H9 (cell line): Measurements from ENCODE around the gene SNTG2. TPM values are rescaled to one million over a fixed set of nuclear protein-coding genes. Genes with fewer than 3 reads are reported as not detected.

ENCODE experiments used
- DNase-seq: peaks from one replicate; pipeline ENCODE4 v3.0.0-alpha.2; 2017
- H2AFZ ChIP-seq: one replicate; pipeline ENCODE4 v1.6.1; 2013; ENCODE audit warnings: mild to moderate bottlenecking, low read length, control low read depth, moderate library complexity
- H2AK5ac ChIP-seq: 2 replicates; pipeline ENCODE4 v1.6.1; 2013; ENCODE audit warnings: low read length, control low read depth, mixed read lengths; ENCODE audit not compliant: insufficient read length
- H2BK120ac ChIP-seq: one replicate; pipeline ENCODE4 v1.6.1; 2013; ENCODE audit warnings: low read depth, mild to moderate bottlenecking, low read length, control low read depth, inconsistent platforms; ENCODE audit not compliant: poor library complexity, severe bottlenecking
- H2BK12ac ChIP-seq: 2 replicates; pipeline ENCODE4 v1.6.1; 2013; ENCODE audit warnings: low read length, control low read depth, mixed read lengths, low read depth; ENCODE audit not compliant: insufficient read length
- H2BK15ac ChIP-seq: 2 replicates; pipeline ENCODE4 v1.6.1; 2013; ENCODE audit warnings: low read depth, low read length, control low read depth
- H2BK20ac ChIP-seq: one replicate; pipeline ENCODE4 v1.6.1; 2013; ENCODE audit warnings: low read depth, mild to moderate bottlenecking, low read length, control low read depth, inconsistent platforms; ENCODE audit not compliant: poor library complexity, severe bottlenecking
- H2BK5ac ChIP-seq: 2 replicates; pipeline ENCODE4 v1.6.1; 2013; ENCODE audit warnings: low read length, control low read depth, mixed read lengths; ENCODE audit not compliant: insufficient read length
- H3K14ac ChIP-seq: 2 replicates; pipeline ENCODE4 v1.6.1; 2013; ENCODE audit warnings: low read length, control low read depth; ENCODE audit not compliant: insufficient read depth
- H3K18ac ChIP-seq: 2 replicates; pipeline ENCODE4 v1.6.1; 2013; ENCODE audit warnings: low read depth, mild to moderate bottlenecking, mixed read lengths, low read length, control low read depth; ENCODE audit not compliant: insufficient read length
- H3K23ac ChIP-seq: 2 replicates; pipeline ENCODE4 v1.6.1; 2013; ENCODE audit warnings: low read length, control low read depth, mixed read lengths, low read depth; ENCODE audit not compliant: insufficient read length
- H3K23me2 ChIP-seq: 2 replicates; pipeline ENCODE4 v1.6.1; 2013; ENCODE audit warnings: low read depth, mild to moderate bottlenecking, mixed read lengths, low read length, control low read depth; ENCODE audit not compliant: insufficient read length, poor library complexity, severe bottlenecking
- H3K27ac ChIP-seq: 2 replicates; pipeline ENCODE4 v1.5.1; 2013; ENCODE audit warnings: low read length, control low read depth, mixed read lengths, low read depth; ENCODE audit not compliant: insufficient read length
- H3K27me3 ChIP-seq: 2 replicates; pipeline ENCODE4 v1.6.1; 2013; ENCODE audit warnings: low read length, control low read depth, inconsistent platforms; ENCODE audit not compliant: insufficient read depth
- H3K4ac ChIP-seq: 2 replicates; pipeline ENCODE4 v1.6.1; 2013; ENCODE audit warnings: low read depth, mild to moderate bottlenecking, control low read depth, inconsistent platforms, low read length, moderate library complexity
- H3K4me1 ChIP-seq: 2 replicates; pipeline ENCODE4 v1.6.1; 2013; ENCODE audit warnings: low read length, control low read depth, inconsistent platforms; ENCODE audit not compliant: insufficient read depth
- H3K4me2 ChIP-seq: 2 replicates; pipeline ENCODE4 v1.6.1; 2013; ENCODE audit warnings: low read length, control low read depth, mixed read lengths; ENCODE audit not compliant: insufficient read length, insufficient read depth
- H3K56ac ChIP-seq: 2 replicates; pipeline ENCODE4 v1.6.1; 2013; ENCODE audit warnings: low read depth, mild to moderate bottlenecking, mixed read lengths, low read length, control low read depth; ENCODE audit not compliant: insufficient read length
- H3K79me1 ChIP-seq: 2 replicates; pipeline ENCODE4 v1.6.1; 2013; ENCODE audit warnings: low read depth, mild to moderate bottlenecking, moderate library complexity, low read length, control low read depth, inconsistent platforms; ENCODE audit not compliant: insufficient read depth, poor library complexity, severe bottlenecking
- H3K79me2 ChIP-seq: 2 replicates; pipeline ENCODE4 v1.6.1; 2013; ENCODE audit warnings: low read length, control low read depth, inconsistent platforms; ENCODE audit not compliant: insufficient read depth
- H3K9ac ChIP-seq: 2 replicates; pipeline ENCODE4 v1.6.1; 2013; ENCODE audit warnings: low read length, control low read depth, mixed read lengths; ENCODE audit not compliant: insufficient read length; ENCODE audit errors: extremely low read depth
- H3K9me3 ChIP-seq: one replicate; pipeline ENCODE4 v1.6.1; 2013; ENCODE audit warnings: low read depth, low read length, inconsistent platforms; ENCODE audit not compliant: control insufficient read depth
- H3T11ph ChIP-seq: one replicate; pipeline ENCODE4 v1.6.1; 2013; ENCODE audit warnings: mild to moderate bottlenecking, low read length, control low read depth, inconsistent platforms
- H4K20me1 ChIP-seq: one replicate; pipeline ENCODE4 v1.6.1; 2013; ENCODE audit not compliant: control insufficient read depth, insufficient read length, insufficient read depth
- H4K5ac ChIP-seq: 2 replicates; pipeline ENCODE4 v1.6.1; 2013; ENCODE audit warnings: low read depth, mild to moderate bottlenecking, mixed read lengths, low read length, control low read depth; ENCODE audit not compliant: insufficient read length
- H4K8ac ChIP-seq: replicated peaks from 2 replicates; pipeline ENCODE4 v1.6.1; 2013; ENCODE audit warnings: low read length, control low read depth, mixed read lengths, low read depth; ENCODE audit not compliant: insufficient read length
- H4K91ac ChIP-seq: 2 replicates; pipeline ENCODE4 v1.6.1; 2013; ENCODE audit warnings: low read depth, mild to moderate bottlenecking, moderate library complexity, mixed read lengths, low read length, control low read depth; ENCODE audit not compliant: insufficient read length
- H3K27ac Mint-ChIP-seq, 3 experiments: 2 replicates in 2 of 3; 3 replicates in 1 of 3; pipeline ENCODE4 v1.8.0; 2020 to 2021; ENCODE audit warnings: mixed read lengths in 3 of 3, mild to moderate bottlenecking in 1 of 3, moderate library complexity in 1 of 3
- H3K27me3 Mint-ChIP-seq: 2 replicates; pipeline ENCODE4 v1.8.0; 2021; ENCODE audit warnings: low read depth, mild to moderate bottlenecking, moderate library complexity, mixed read lengths
- H3K36me3 Mint-ChIP-seq, 3 experiments: 2 replicates in 2 of 3; 3 replicates in 1 of 3; pipeline ENCODE4 v1.8.0; 2020 to 2021; ENCODE audit warnings: low read depth in 3 of 3, mixed read lengths in 3 of 3; ENCODE audit not compliant: insufficient read depth in 1 of 3
- H3K4me1 Mint-ChIP-seq, 2 experiments: 2 replicates each; pipeline ENCODE4 v1.8.0; 2020; ENCODE audit warnings: mixed read lengths in 2 of 2
- H3K4me3 Mint-ChIP-seq, 2 experiments: 2 replicates in 1 of 2; 3 replicates in 1 of 2; pipeline ENCODE4 v1.8.0; 2020 to 2021; ENCODE audit warnings: mild to moderate bottlenecking in 2 of 2, mixed read lengths in 2 of 2, moderate library complexity in 1 of 2
- H3K9me3 Mint-ChIP-seq, 2 experiments: 2 replicates in 1 of 2; 3 replicates in 1 of 2; pipeline ENCODE4 v1.8.0; 2020; ENCODE audit warnings: mild to moderate bottlenecking in 2 of 2, mixed read lengths in 2 of 2, moderate library complexity in 1 of 2
- CTCF ChIP-seq: fragments of 200-600 bp; sonication (generic); conservative IDR thresholded peaks from 3 replicates; pipeline ENCODE4 v1.8.0; 2021; ENCODE audit warnings: antibody characterized with exemption, mild to moderate bottlenecking
- WGBS: extraction: QIAGEN DNeasy Blood & Tissue Kit; methylation state at CpG from one replicate; pipeline ENCODE4 v1.1.7; 2013; ENCODE audit warnings: missing lambda C conversion rate, low lambda C conversion rate, mixed read lengths; ENCODE audit not compliant: insufficient read length; ENCODE audit errors: extremely low coverage; 5-methylcytosine and 5-hydroxymethylcytosine counted together
- total RNA-seq: library from RNA; stranded (reverse); gene quantifications from 2 replicates; pipeline ENCODE4 v1.2.1, GENCODE V29; 2021

Gene SNTG2
- total RNA-seq, 1 experiment from 2014 or later: 13.2 TPM

GRCh38 chr2:924701-925100 lies 25.9 kb upstream of the SNTG2 start:
- Mint-ChIP-seq H3K9me3 (peaks cover 15 to 16% of the 10 kb centered on the region in 2 experiments), H3K4me1 (peaks cover 35 to 37% of the 10 kb centered on the region in 2 experiments), H3K4me3 (no peak overlapping the region), H3K36me3 (peaks cover 0 to 18% (median 10%) of the 10 kb centered on the region in 3 experiments; a peak in 4 of 7 replicates), H3K27me3 (peaks cover 10% of the 10 kb centered on the region), H3K27ac (peak overlapping the region; percentile 34 to 88 (median 79); a peak in 6 of 7 replicates)
- Histone ChIP-seq H3K14ac (no peak overlapping the region), H2BK12ac (no peak overlapping the region), H2BK120ac (no peak overlapping the region), H4K5ac (no peak overlapping the region), H3K9me3 (no peaks in the 10 kb centered on the region), H4K20me1 (no peaks in the 10 kb centered on the region), H3K27ac (peak overlapping the region; percentile 2), H3K23ac (no peak overlapping the region), H3K9ac (no peak overlapping the region), H3K56ac (no peak overlapping the region), H3T11ph (no peak overlapping the region), H2BK20ac (no peak overlapping the region), H3K4me1 (peaks cover 13% of the 10 kb centered on the region; the same call in 1 of the 2 replicates), H3K4ac (no peak overlapping the region), H2BK5ac (no peak overlapping the region), H2BK15ac (no peak overlapping the region), H3K79me1 (no peaks in the 10 kb centered on the region), H4K8ac (no peak overlapping the region), H3K4me2 (no peak overlapping the region), H2AK5ac (no peak overlapping the region), H3K27me3 (no peaks in the 10 kb centered on the region), H3K23me2 (no peaks in the 10 kb centered on the region), H3K79me2 (no peaks in the 10 kb centered on the region), H3K18ac (no peak overlapping the region), H4K91ac (no peak overlapping the region), H2AFZ (no peak overlapping the region)
- no peak for TF ChIP-seq CTCF
- WGBS: no CpG with 5 or more reads among the region's 5 CpGs
- DNase-seq: no peak
